ENCODE results near the gene PRLHR.

PRLHR gene

GRCh38 chr10:118586911-118587310 is 8.5 kb downstream of the PRLHR start:
- DNase-seq: no peak

- DNase-seq: peak; percentile 7
Observed at GRCh38 chr10:118585794-118586193, 9.7 kb downstream of the PRLHR start.

GRCh38 chr10:118585234-118585633 is 10.2 kb downstream of the PRLHR start:
- DNase-seq: peak; percentile 18

- DNase-seq: peak; percentile 71
Observed at GRCh38 chr10:118584181-118584954, 11.1 kb downstream of the PRLHR start.

GRCh38 chr10:118583611-118584010 is 11.8 kb downstream of the PRLHR start:
- DNase-seq: no peak

GRCh38 chr10:118582511-118582910 is 12.9 kb downstream of the PRLHR start:
- no peak for DNase-seq

GRCh38 chr10:118581340-118581739 is 14.1 kb downstream of the PRLHR start:
- no peak for DNase-seq

- DNase-seq: no peak
Observed at GRCh38 chr10:118580702-118581101, 14.7 kb downstream of the PRLHR start.

- no peak for DNase-seq
Observed at GRCh38 chr10:118573512-118573911, 21.9 kb downstream of the PRLHR start.

GRCh38 chr10:118572256-118573041 is 23.0 kb downstream of the PRLHR start:
- no peak for DNase-seq

- peak; percentile 25 for DNase-seq
Observed at GRCh38 chr10:118571123-118571522, 24.3 kb downstream of the PRLHR start.

- no peak for DNase-seq
Observed at GRCh38 chr10:118570591-118570990, 24.9 kb downstream of the PRLHR start.

- DNase-seq: no peak
Observed at GRCh38 chr10:118569882-118570252, 25.6 kb downstream of the PRLHR start.

- DNase-seq: no peak
Observed at GRCh38 chr10:118569241-118569881, 26.1 kb downstream of the PRLHR start.

- DNase-seq: peak; percentile 54
Observed at GRCh38 chr10:118568327-118568848, 27.1 kb downstream of the PRLHR start.

GRCh38 chr10:118567701-118568248 is 27.7 kb downstream of the PRLHR start:
- no peak for DNase-seq

GRCh38 chr10:118566911-118567310 is 28.5 kb downstream of the PRLHR start:
- DNase-seq: no peak

GRCh38 chr10:118565301-118566075 is 30.0 kb downstream of the PRLHR start:
- no peak for DNase-seq

GRCh38 chr10:118564652-118565051 is 30.8 kb downstream of the PRLHR start:
- peak; percentile 11 for DNase-seq

- DNase-seq: no peak
Observed at GRCh38 chr10:118564114-118564513, 31.3 kb downstream of the PRLHR start.

GRCh38 chr10:118563373-118563890 is 32.0 kb downstream of the PRLHR start:
- no peak for DNase-seq

- DNase-seq: no peak
Observed at GRCh38 chr10:118562851-118563250, 32.6 kb downstream of the PRLHR start.

All from fibroblast of skin of abdomen (primary cell).